B cell (primary cell): ENCODE data around the gene SSRP1. TPM values are rescaled to one million over a fixed set of nuclear protein-coding genes. Genes with fewer than 3 reads are reported as not detected.

Source experiments
- ATAC-seq: fragments of 200-7000 bp; cut with Tn5 transposase; one replicate; pipeline ENCODE4 v1.10.0; 2021; ENCODE audit warnings: low read depth, mild to moderate bottlenecking, moderate number of reproducible peaks, moderate library complexity
- CTCF ChIA-PET: fragments of 350-600 bp; sonication (Branson Sonifier 250); formaldehyde crosslinking; loops from one replicate; lab custom pipeline; 2021; ENCODE audit warnings: antibody characterized with exemption, inconsistent platforms; lab: Charles Lee
- POLR2A ChIA-PET: fragments of 350-600 bp; sonication (Branson Sonifier 250); formaldehyde crosslinking; loops from one replicate; lab custom pipeline; 2021; ENCODE audit warnings: antibody characterized with exemption; lab: Charles Lee
- DNase-seq: peaks from one replicate; pipeline ENCODE4 v3.0.0; 2013
- H2AFZ ChIP-seq: 2 replicates; pipeline ENCODE4 v1.6.1; 2012; ENCODE audit warnings: mild to moderate bottlenecking, low read depth, low read length; ENCODE audit not compliant: insufficient read depth, poor library complexity, severe bottlenecking
- H3K27ac ChIP-seq, 2 donors: 1 replicate in 1 of 2; 2 replicates in 1 of 2; pipeline ENCODE4 v1.5.1; 2012 to 2013; ENCODE audit warnings: low read length in 2 of 2, mild to moderate bottlenecking in 2 of 2, moderate library complexity in 1 of 2
- H3K27me3 ChIP-seq, 4 experiments: fragments of 200-600 bp in 1 of 4; sonication (generic) in 1 of 4; replicated peaks in 1 of 4; 1 replicate in 2 of 4; 2 replicates in 2 of 4; pipeline versions ENCODE4 v1.6.1 to v1.7.0; 2013 to 2016; ENCODE audit warnings: low read length in 3 of 4, mild to moderate bottlenecking in 2 of 4, mixed read lengths in 1 of 4, moderate library complexity in 1 of 4; ENCODE audit not compliant: insufficient read depth in 4 of 4, control insufficient read depth in 3 of 4; ENCODE audit errors: control extremely low read depth in 1 of 4
- H3K36me3 ChIP-seq, 2 experiments: replicated peaks in 1 of 2; 1 replicate in 1 of 2; 2 replicates in 1 of 2; pipeline versions ENCODE4 v1.6.1 to v1.7.1; 2013; ENCODE audit warnings: low read length in 1 of 2; ENCODE audit not compliant: insufficient read depth in 2 of 2, control insufficient read depth in 1 of 2; ENCODE audit errors: control extremely low read depth in 1 of 2, extremely low read depth in 1 of 2
- H3K4me1 ChIP-seq, 2 donors: fragments of 200-600 bp in 1 of 2; sonication (generic) in 1 of 2; 1 replicate in 1 of 2; 2 replicates in 1 of 2; pipeline versions ENCODE4 v1.5.1 to v1.6.1; 2013 to 2017; ENCODE audit warnings: low read length in 2 of 2; ENCODE audit not compliant: control insufficient read depth in 2 of 2, insufficient read depth in 2 of 2
- H3K4me2 ChIP-seq: replicated peaks from 2 replicates; pipeline ENCODE3; 2012; ENCODE audit warnings: mild to moderate bottlenecking, low read depth, low read length; ENCODE audit not compliant: poor library complexity, severe bottlenecking
- H3K4me3 ChIP-seq, 5 experiments: fragments of 200-600 bp in 1 of 5; sonication (generic) in 1 of 5; 1 replicate in 3 of 5; 2 replicates in 2 of 5; pipeline versions ENCODE4 v1.5.1 to v1.7.0; 2011 to 2016; ENCODE audit warnings: low read length in 4 of 5, mild to moderate bottlenecking in 4 of 5, low read depth in 2 of 5, control low read depth in 1 of 5, moderate library complexity in 1 of 5; ENCODE audit not compliant: insufficient read depth in 1 of 5; ENCODE audit errors: control extremely low read depth in 1 of 5, extremely low read depth in 1 of 5
- H3K79me2 ChIP-seq: fragments of 200-600 bp; sonication (generic); one replicate; pipeline ENCODE4 v1.6.0; 2016; ENCODE audit warnings: low read length; ENCODE audit not compliant: control insufficient read depth, insufficient read depth
- H3K9ac ChIP-seq: fragments of 200-600 bp; sonication (generic); 2 replicates; pipeline ENCODE4 v1.6.1; 2017; ENCODE audit warnings: mild to moderate bottlenecking, low read length, moderate library complexity
- H3K9me3 ChIP-seq, 3 donors: one replicate each; pipeline versions ENCODE4 v1.6.1 to v1.7.1; 2013; ENCODE audit warnings: low read length in 2 of 3; ENCODE audit not compliant: control insufficient read depth in 2 of 3, insufficient read depth in 1 of 3; ENCODE audit errors: control extremely low read depth in 1 of 3
- H4K20me1 ChIP-seq: 2 replicates; pipeline ENCODE4 v1.6.0; 2012; ENCODE audit warnings: mild to moderate bottlenecking, low read length; ENCODE audit not compliant: insufficient read depth, control insufficient read depth, poor library complexity, severe bottlenecking
- H3K27ac Mint-ChIP-seq: one replicate; pipeline ENCODE4 v1.8.0; 2021; ENCODE audit warnings: mixed read lengths
- H3K27me3 Mint-ChIP-seq: one replicate; pipeline ENCODE4 v1.8.0; 2021; ENCODE audit warnings: mixed read lengths
- H3K4me1 Mint-ChIP-seq: one replicate; pipeline ENCODE4 v1.8.0; 2021; ENCODE audit warnings: mixed read lengths
- H3K4me3 Mint-ChIP-seq: one replicate; pipeline ENCODE4 v1.8.0; 2021; ENCODE audit warnings: mixed read lengths
- H3K9me3 Mint-ChIP-seq: one replicate; pipeline ENCODE4 v1.8.0; 2022; ENCODE audit warnings: mixed read lengths; ENCODE audit not compliant: insufficient read depth
- EZH2 ChIP-seq: IDR thresholded peaks from 2 replicates; pipeline ENCODE4 v1.6.1; 2012; ENCODE audit warnings: borderline replicate concordance, low read depth, mild to moderate bottlenecking, moderate library complexity, low read length; ENCODE audit not compliant: insufficient read depth, poor library complexity, severe bottlenecking
- WGBS: methylation state at CpG from one replicate; pipeline ENCODE4 v1.1.5; 2013; ENCODE audit warnings: missing lambda C conversion rate; ENCODE audit not compliant: insufficient coverage; 5-methylcytosine and 5-hydroxymethylcytosine counted together
- intact Hi-C: fragments of 100-400 bp; cut with micrococcal nuclease; formaldehyde crosslinking; loops from one replicate; pipeline ENCODE4 v1.10.0; 2022
- polyA plus RNA-seq: library from polyadenylated mRNA; depleted of rRNA; stranded (reverse); fragments of >200 nt; gene quantifications from 2 replicates; pipeline ENCODE4 v1.2.3, GENCODE V29; 2012
- total RNA-seq, 2 donors: library from RNA; stranded (reverse); fragments of 120-200 nt in 1 of 2; gene quantifications; 1 replicate in 1 of 2; 2 replicates in 1 of 2; pipeline versions ENCODE4 v1.2.3 to v1.2.4, GENCODE V29; 2013 to 2022
- TF ChIP-seq, protein P1 (sequence below): fragments of 200-600 bp; IDR thresholded peaks from one replicate; pipeline ENCODE4 v1.8.0; 2022; ENCODE audit warnings: antibody characterized with exemption, mild to moderate bottlenecking

The SSRP1 gene
- total and polyA plus RNA-seq, 2 donors (not counting 1 experiment from before 2014, with no cell fraction given): 40.9 to 66.6 TPM

- intact Hi-C loops: no loop called here
- no peak for DNase-seq
- ChIA-PET CTCF (no interaction called here), POLR2A (no interaction called here)
- Mint-ChIP-seq H3K4me1 (no peaks in the 10 kb centered on the region), H3K4me3 (no peak within 1 kb of the TSS), H3K9me3 (no peaks in the 10 kb centered on the region), H3K27me3 (peaks cover 20% of the 10 kb centered on the region), H3K27ac (no peak within 1 kb of the TSS)
- Histone ChIP-seq H3K79me2 (no peaks in the 10 kb centered on the region), H3K9me3 (no peaks in the 10 kb centered on the region), H3K4me1 (no peaks in the 10 kb centered on the region), H3K9ac (no peak within 1 kb of the TSS), H3K27me3 (peaks cover 0 to 5% (median 0%) of the 10 kb centered on the region in 4 experiments), H3K27ac (no peak within 1 kb of the TSS), H4K20me1 (no peaks in the 10 kb centered on the region), H2AFZ (no peak within 1 kb of the TSS), H3K4me2 (no peak within 1 kb of the TSS), H3K4me3 (no peak within 1 kb of the TSS), H3K36me3 (no peaks in the 10 kb centered on the region)
- no peak for ATAC-seq
- no peak for TF ChIP-seq EZH2
- TF ChIP-seq, protein P1, sequence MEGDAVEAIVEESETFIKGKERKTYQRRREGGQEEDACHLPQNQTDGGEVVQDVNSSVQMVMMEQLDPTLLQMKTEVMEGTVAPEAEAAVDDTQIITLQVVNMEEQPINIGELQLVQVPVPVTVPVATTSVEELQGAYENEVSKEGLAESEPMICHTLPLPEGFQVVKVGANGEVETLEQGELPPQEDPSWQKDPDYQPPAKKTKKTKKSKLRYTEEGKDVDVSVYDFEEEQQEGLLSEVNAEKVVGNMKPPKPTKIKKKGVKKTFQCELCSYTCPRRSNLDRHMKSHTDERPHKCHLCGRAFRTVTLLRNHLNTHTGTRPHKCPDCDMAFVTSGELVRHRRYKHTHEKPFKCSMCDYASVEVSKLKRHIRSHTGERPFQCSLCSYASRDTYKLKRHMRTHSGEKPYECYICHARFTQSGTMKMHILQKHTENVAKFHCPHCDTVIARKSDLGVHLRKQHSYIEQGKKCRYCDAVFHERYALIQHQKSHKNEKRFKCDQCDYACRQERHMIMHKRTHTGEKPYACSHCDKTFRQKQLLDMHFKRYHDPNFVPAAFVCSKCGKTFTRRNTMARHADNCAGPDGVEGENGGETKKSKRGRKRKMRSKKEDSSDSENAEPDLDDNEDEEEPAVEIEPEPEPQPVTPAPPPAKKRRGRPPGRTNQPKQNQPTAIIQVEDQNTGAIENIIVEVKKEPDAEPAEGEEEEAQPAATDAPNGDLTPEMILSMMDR: no peak
- WGBS: 87% methylated on average over 2 of the region's 2 CpGs
Observed at GRCh38 chr11:57380975-57381374, 45.3 kb upstream of the SSRP1 start, which contains the start of gene PRG3. TSS of gene PRG3 (minus strand) at chr11:57381150. CDS start at chr11:57380708, 442 bp downstream.

DNA sequence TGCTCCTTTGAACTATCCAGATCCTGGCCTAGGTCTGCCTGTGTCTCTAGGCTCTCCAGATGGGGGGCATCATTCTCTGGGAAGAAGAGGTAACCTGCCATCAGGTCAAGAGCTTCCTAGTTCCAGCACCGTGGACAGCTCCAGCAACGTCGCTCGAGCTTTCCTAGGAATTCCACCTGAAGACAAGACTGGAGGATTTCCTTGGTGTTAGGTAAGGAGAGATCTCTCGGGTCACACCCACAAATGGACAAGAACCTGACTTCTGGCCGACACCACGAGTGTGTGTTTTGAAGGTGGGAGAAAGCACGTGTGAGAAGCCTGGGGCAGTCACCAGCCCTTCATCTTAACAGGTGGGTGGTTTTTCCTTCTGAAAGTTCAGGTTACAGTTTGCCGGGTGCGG lies 44.0 kb upstream of the SSRP1 start:
- no peaks in the 10 kb centered on the region for H3K36me3 ChIP-seq
- H3K9me3 ChIP-seq: no peaks in the 10 kb centered on the region
- WGBS: 40% methylated on average over 7 of the region's 10 CpGs
- intact Hi-C loops: no loop called here
- H3K27me3 Mint-ChIP-seq: peaks cover 20% of the 10 kb centered on the region
- no peak overlapping the region for H3K4me3 ChIP-seq
- H3K27ac Mint-ChIP-seq: no peak overlapping the region
- no peaks in the 10 kb centered on the region for H3K79me2 ChIP-seq
- no peaks in the 10 kb centered on the region for H3K9me3 Mint-ChIP-seq
- POLR2A ChIA-PET: no interaction called here
- no peak overlapping the region for H3K4me3 Mint-ChIP-seq
- no peaks in the 10 kb centered on the region for H3K4me1 Mint-ChIP-seq
- CTCF ChIA-PET: no interaction called here
- no peak for TF ChIP-seq EZH2
- TF ChIP-seq, protein P1: no peak
- H3K9ac ChIP-seq: no peak overlapping the region
- H3K4me2 ChIP-seq: no peak overlapping the region
- no peaks in the 10 kb centered on the region for H3K4me1 ChIP-seq
- H4K20me1 ChIP-seq: no peaks in the 10 kb centered on the region
- peaks cover 0 to 5% (median 0%) of the 10 kb centered on the region in 4 experiments for H3K27me3 ChIP-seq
- no peak for ATAC-seq
- H3K27ac ChIP-seq: no peak overlapping the region
- DNase-seq: no peak
- no peak overlapping the region for H2AFZ ChIP-seq
